ENCODE results near the gene TGFBR3L. TPM values are rescaled to one million over a fixed set of nuclear protein-coding genes. Genes with fewer than 3 reads are reported as not detected.

Gene TGFBR3L
- total and polyA plus RNA-seq, 12 donors = 0.23 to 7.0 (median 1.2) TPM; not detected in 3

DNA sequence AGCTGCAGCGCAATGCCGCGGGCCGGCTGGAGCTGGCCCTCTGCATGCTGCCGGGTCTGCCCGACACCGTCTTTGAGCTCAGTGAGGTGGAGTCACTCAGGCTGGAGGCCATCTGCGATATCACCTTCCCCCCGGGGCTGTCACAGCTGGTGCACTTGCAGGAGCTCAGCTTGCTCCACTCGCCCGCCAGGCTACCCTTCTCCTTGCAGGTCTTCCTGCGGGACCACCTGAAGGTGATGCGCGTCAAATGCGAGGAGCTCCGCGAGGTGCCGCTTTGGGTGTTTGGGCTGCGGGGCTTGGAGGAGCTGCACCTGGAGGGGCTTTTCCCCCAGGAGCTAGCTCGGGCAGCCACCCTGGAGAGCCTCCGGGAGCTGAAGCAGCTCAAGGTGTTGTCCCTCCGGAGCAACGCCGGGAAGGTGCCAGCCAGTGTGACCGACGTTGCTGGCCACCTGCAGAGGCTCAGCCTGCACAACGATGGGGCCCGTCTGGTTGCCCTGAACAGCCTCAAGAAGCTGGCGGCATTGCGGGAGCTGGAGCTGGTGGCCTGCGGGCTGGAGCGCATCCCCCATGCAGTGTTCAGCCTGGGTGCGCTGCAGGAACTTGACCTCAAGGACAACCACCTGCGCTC lies 14.8 kb upstream of the TGFBR3L start:
- Histone ChIP-seq H3K4me1 (replicated peaks in 1 of 2) (peaks cover 14 to 15% of the 10 kb centered on the region in 2 donors), H3K27me3 (no peaks in the 10 kb centered on the region), H3K4me3 (no peak overlapping the region), H3K36me3 (replicated peaks in 1 of 2) (no peaks in the 10 kb centered on the region), H3K27ac (no peak overlapping the region), H3K9me3 (replicated peaks in 1 of 3) (no peaks in the 10 kb centered on the region)
- peak in 2 of 7 donors; percentile 22 to 32 for DNase-seq
- 93 to 96% (median 95%) methylated on average over 11 to 34 of the region's 34 CpGs for WGBS, 4 donors
- intact Hi-C loops (cut with DNase I) = loop anchor here in 1 of 2 donors (5.0 kb wide), 1 partner anchor 38 kb away; no protein-coding TSS in a partner anchor
- TF ChIP-seq, protein P1, sequence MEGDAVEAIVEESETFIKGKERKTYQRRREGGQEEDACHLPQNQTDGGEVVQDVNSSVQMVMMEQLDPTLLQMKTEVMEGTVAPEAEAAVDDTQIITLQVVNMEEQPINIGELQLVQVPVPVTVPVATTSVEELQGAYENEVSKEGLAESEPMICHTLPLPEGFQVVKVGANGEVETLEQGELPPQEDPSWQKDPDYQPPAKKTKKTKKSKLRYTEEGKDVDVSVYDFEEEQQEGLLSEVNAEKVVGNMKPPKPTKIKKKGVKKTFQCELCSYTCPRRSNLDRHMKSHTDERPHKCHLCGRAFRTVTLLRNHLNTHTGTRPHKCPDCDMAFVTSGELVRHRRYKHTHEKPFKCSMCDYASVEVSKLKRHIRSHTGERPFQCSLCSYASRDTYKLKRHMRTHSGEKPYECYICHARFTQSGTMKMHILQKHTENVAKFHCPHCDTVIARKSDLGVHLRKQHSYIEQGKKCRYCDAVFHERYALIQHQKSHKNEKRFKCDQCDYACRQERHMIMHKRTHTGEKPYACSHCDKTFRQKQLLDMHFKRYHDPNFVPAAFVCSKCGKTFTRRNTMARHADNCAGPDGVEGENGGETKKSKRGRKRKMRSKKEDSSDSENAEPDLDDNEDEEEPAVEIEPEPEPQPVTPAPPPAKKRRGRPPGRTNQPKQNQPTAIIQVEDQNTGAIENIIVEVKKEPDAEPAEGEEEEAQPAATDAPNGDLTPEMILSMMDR (IDR thresholded peaks at IDR 0.05) = no peak
- TF ChIP-seq POLR2A (IDR thresholded peaks at IDR 0.05) = no peak

DNA sequence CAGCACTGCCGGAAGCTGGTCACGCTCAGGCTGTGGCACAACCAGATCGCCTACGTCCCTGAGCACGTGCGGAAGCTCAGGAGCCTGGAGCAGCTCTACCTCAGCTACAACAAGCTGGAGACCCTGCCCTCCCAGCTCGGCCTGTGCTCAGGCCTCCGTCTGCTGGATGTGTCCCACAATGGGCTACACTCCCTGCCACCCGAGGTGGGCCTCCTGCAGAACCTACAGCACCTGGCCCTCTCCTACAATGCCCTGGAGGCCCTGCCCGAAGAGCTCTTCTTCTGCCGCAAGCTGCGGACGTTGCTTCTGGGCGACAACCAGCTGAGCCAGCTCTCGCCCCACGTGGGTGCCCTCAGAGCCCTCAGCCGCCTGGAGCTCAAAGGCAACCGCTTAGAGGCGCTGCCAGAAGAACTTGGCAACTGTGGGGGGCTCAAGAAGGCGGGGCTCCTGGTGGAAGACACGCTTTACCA lies 14.2 kb upstream of the TGFBR3L start:
- intact Hi-C loops (cut with DNase I) = loop anchor here in 1 of 2 donors (5.0 kb wide), 1 partner anchor 38 kb away; no protein-coding TSS in a partner anchor
- DNase-seq = peak in 2 of 7 donors; percentile 30 to 33
- Histone ChIP-seq H3K4me1 (replicated peaks in 1 of 2) (peaks cover 20 to 21% of the 10 kb centered on the region in 2 donors), H3K9me3 (replicated peaks in 1 of 3) (no peaks in the 10 kb centered on the region), H3K36me3 (replicated peaks in 1 of 2) (no peaks in the 10 kb centered on the region), H3K27ac (no peak overlapping the region), H3K4me3 (no peak overlapping the region), H3K27me3 (no peaks in the 10 kb centered on the region)
- WGBS, 4 donors = 89 to 94% (median 91%) methylated on average over 6 to 21 of the region's 21 CpGs
- TF ChIP-seq POLR2A (IDR thresholded peaks at IDR 0.05) = no peak
- TF ChIP-seq, protein P1 (IDR thresholded peaks at IDR 0.05) = no peak

DNA sequence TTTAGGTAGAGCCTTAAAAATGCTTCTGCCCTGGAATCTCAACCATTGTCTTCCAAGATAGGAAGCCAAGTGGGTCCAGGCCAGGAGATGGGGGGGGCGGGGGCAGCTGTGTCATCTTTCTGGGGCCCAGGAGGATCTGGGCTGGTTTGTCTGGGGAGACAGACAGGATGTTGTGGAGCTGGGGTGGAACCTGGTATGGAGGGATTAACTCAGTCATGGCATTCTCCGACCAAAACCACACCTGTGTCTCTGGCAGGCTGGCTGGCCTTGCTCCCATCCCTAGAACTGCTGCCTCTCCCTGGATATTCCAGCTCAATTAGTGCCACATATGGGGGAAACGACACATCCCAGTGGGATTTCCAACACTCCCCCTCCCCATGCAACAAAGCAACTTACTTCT lies 13.7 kb upstream of the TGFBR3L start:
- no peaks in the 10 kb centered on the region for H3K27me3 ChIP-seq
- peak in 1 of 7 donors; percentile 21 for DNase-seq
- H3K4me3 ChIP-seq = no peak overlapping the region
- H3K4me1 ChIP-seq (replicated peaks in 1 of 2) = peaks cover 20 to 25% of the 10 kb centered on the region in 2 donors
- no peaks in the 10 kb centered on the region for H3K36me3 ChIP-seq (replicated peaks in 1 of 2)
- intact Hi-C loops (cut with DNase I) = loop anchor here in 1 of 2 donors (5.0 kb wide), 1 partner anchor 39 kb away; no protein-coding TSS in a partner anchor
- TF ChIP-seq, protein P1 (IDR thresholded peaks at IDR 0.05) = no peak
- TF ChIP-seq POLR2A (IDR thresholded peaks at IDR 0.05) = no peak
- no peaks in the 10 kb centered on the region for H3K9me3 ChIP-seq (replicated peaks in 1 of 3)
- no peak overlapping the region for H3K27ac ChIP-seq
- WGBS, 4 donors = 81 to 92% (median 87%) methylated on average over 2 to 3 of the region's 3 CpGs

DNA sequence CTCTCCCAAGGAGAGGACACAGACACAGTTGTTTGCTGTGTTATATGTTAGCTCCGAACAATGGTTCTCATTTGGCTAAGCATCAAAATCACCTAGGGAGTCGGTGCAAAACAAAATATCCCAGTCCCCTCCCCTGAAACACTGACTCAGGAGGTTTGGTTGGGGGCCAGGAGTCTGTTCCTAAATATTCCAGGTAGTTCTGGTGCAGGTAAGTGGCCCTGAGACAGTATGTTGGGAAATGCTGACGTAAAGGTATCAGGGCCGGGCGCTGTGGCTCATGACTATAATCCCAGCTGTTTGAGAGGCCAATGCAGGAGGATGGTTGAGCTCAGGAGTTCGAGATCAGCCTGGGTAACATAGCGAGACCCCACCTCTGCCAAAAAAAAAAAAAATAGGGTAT lies 13.3 kb upstream of the TGFBR3L start:
- intact Hi-C loops (cut with DNase I) = loop anchor here in 1 of 2 donors (5.0 kb wide), 1 partner anchor 39 kb away; no protein-coding TSS in a partner anchor
- H3K27ac ChIP-seq = no peak overlapping the region
- 90 to 95% (median 93%) methylated on average over 7 of the region's 7 CpGs for WGBS, 4 donors
- no peak overlapping the region for H3K4me3 ChIP-seq
- H3K4me1 ChIP-seq (replicated peaks in 1 of 2) = peaks cover 20 to 30% of the 10 kb centered on the region in 2 donors
- no peaks in the 10 kb centered on the region for H3K27me3 ChIP-seq
- H3K36me3 ChIP-seq (replicated peaks in 1 of 2) = no peaks in the 10 kb centered on the region
- TF ChIP-seq POLR2A (IDR thresholded peaks at IDR 0.05) = no peak
- TF ChIP-seq, protein P1 (IDR thresholded peaks at IDR 0.05) = no peak
- no peak for DNase-seq
- H3K9me3 ChIP-seq (replicated peaks in 1 of 3) = no peaks in the 10 kb centered on the region
